Astrocyte (in vitro differentiated cells and primary cell): ENCODE results near the gene BICRAL. TPM values are rescaled to one million over a fixed set of nuclear protein-coding genes. Genes with fewer than 3 reads are reported as not detected.

Experiments
- DNase-seq: peaks from one replicate; pipeline ENCODE4 v3.0.0-alpha.2; 2010; ENCODE audit warnings: low read depth
- FAIRE-seq: peaks from 2 replicates; lab custom pipeline; 2011; peaks lifted over from hg19 to GRCh38; lab: Jason Lieb, UNC
- H2AFZ ChIP-seq: 2 replicates; pipeline ENCODE4 v1.6.0; 2012; ENCODE audit warnings: low read depth, low read length, inconsistent platforms
- H3K27ac ChIP-seq: 2 replicates; pipeline ENCODE4 v1.5.1; 2011; ENCODE audit warnings: low read depth, low read length, inconsistent platforms
- H3K27me3 ChIP-seq: 2 replicates; pipeline ENCODE4 v1.6.0; 2011; ENCODE audit warnings: low read length, inconsistent platforms; ENCODE audit not compliant: insufficient read depth
- H3K36me3 ChIP-seq: 2 replicates; pipeline ENCODE4 v1.5.1; 2011; ENCODE audit warnings: low read length, inconsistent platforms; ENCODE audit not compliant: insufficient read depth
- H3K4me1 ChIP-seq: 2 replicates; pipeline ENCODE4 v1.5.1; 2011; ENCODE audit warnings: low read length, inconsistent platforms; ENCODE audit not compliant: insufficient read depth
- H3K4me2 ChIP-seq: 2 replicates; pipeline ENCODE4 v1.6.0; 2012; ENCODE audit warnings: low read length, inconsistent platforms
- H3K4me3 ChIP-seq: 2 replicates; pipeline ENCODE4 v1.5.1; 2011; ENCODE audit warnings: low read depth, mild to moderate bottlenecking, low read length, inconsistent platforms; ENCODE audit not compliant: insufficient read depth
- H3K79me2 ChIP-seq: 2 replicates; pipeline ENCODE4 v1.6.0; 2012; ENCODE audit warnings: mild to moderate bottlenecking, low read length, inconsistent platforms; ENCODE audit not compliant: insufficient read depth
- H3K9ac ChIP-seq: 2 replicates; pipeline ENCODE4 v1.6.0; 2012; ENCODE audit warnings: mild to moderate bottlenecking, low read length, inconsistent platforms
- H3K9me3 ChIP-seq: 2 replicates; pipeline ENCODE4 v1.5.1; 2012; ENCODE audit warnings: low read depth, mild to moderate bottlenecking, low read length, inconsistent platforms; ENCODE audit not compliant: insufficient read depth
- H4K20me1 ChIP-seq: 2 replicates; pipeline ENCODE4 v1.6.0; 2012; ENCODE audit warnings: low read length, inconsistent platforms; ENCODE audit not compliant: insufficient read depth
- H3K27ac Mint-ChIP-seq: one replicate; pipeline ENCODE4 v1.8.0; 2021; ENCODE audit warnings: mild to moderate bottlenecking, mixed read lengths; ENCODE audit not compliant: unreplicated experiment
- H3K27me3 Mint-ChIP-seq: one replicate; pipeline ENCODE4 v1.8.0; 2021; ENCODE audit warnings: low read depth, mixed read lengths; ENCODE audit not compliant: unreplicated experiment
- H3K36me3 Mint-ChIP-seq: one replicate; pipeline ENCODE4 v1.8.0; 2021; ENCODE audit warnings: low read depth, mixed read lengths; ENCODE audit not compliant: unreplicated experiment
- H3K4me1 Mint-ChIP-seq: one replicate; pipeline ENCODE4 v1.8.0; 2021; ENCODE audit warnings: low read depth, mixed read lengths; ENCODE audit not compliant: unreplicated experiment
- H3K4me3 Mint-ChIP-seq: one replicate; pipeline ENCODE4 v1.8.0; 2021; ENCODE audit warnings: mild to moderate bottlenecking, moderate library complexity, mixed read lengths; ENCODE audit not compliant: unreplicated experiment
- H3K9me3 Mint-ChIP-seq: one replicate; pipeline ENCODE4 v1.8.0; 2021; ENCODE audit warnings: mild to moderate bottlenecking, mixed read lengths; ENCODE audit not compliant: unreplicated experiment
- CTCF ChIP-seq: IDR thresholded peaks from 2 replicates; pipeline ENCODE4 v1.5.1; 2011; ENCODE audit warnings: low read depth, mild to moderate bottlenecking, inconsistent platforms, low read length, moderate library complexity; ENCODE audit not compliant: insufficient read depth
- EZH2 ChIP-seq: IDR thresholded peaks from 2 replicates; pipeline ENCODE4 v1.6.1; 2012; ENCODE audit warnings: mild to moderate bottlenecking, low read length, inconsistent platforms; ENCODE audit not compliant: insufficient read depth
- total RNA-seq: library from RNA; stranded (reverse); gene quantifications from 2 replicates; pipeline ENCODE4 v1.2.1, GENCODE V29; 2021

BICRAL gene
- total RNA-seq, 1 donor from 2014 or later = 5.9 TPM

GRCh38 chr6:42818416-42818815 lies 36.6 kb downstream of the BICRAL start:
- H3K4me2 ChIP-seq = no peak overlapping the region
- FAIRE-seq = no peak
- no peaks in the 10 kb centered on the region for H3K27me3 ChIP-seq
- H2AFZ ChIP-seq = no peak overlapping the region
- H3K4me3 ChIP-seq = no peak overlapping the region
- H3K36me3 ChIP-seq = no peaks in the 10 kb centered on the region
- Mint-ChIP-seq H3K4me3 (no peak overlapping the region), H3K4me1 (no peaks in the 10 kb centered on the region), H3K9me3 (peaks cover 1% of the 10 kb centered on the region), H3K27me3 (no peaks in the 10 kb centered on the region), H3K27ac (no peak overlapping the region), H3K36me3 (no peaks in the 10 kb centered on the region)
- H3K4me1 ChIP-seq = no peaks in the 10 kb centered on the region
- no peaks in the 10 kb centered on the region for H3K9me3 ChIP-seq
- no peaks in the 10 kb centered on the region for H3K79me2 ChIP-seq
- no peaks in the 10 kb centered on the region for H4K20me1 ChIP-seq
- H3K27ac ChIP-seq = no peak overlapping the region
- DNase-seq = no peak
- no peak overlapping the region for H3K9ac ChIP-seq
- TF ChIP-seq EZH2 (no peak), CTCF (no peak)

- Histone ChIP-seq H3K9me3 (no peaks in the 10 kb centered on the region), H3K4me1 (no peaks in the 10 kb centered on the region), H3K27ac (no peak overlapping the region), H2AFZ (no peak overlapping the region), H3K36me3 (no peaks in the 10 kb centered on the region), H3K9ac (no peak overlapping the region), H3K4me2 (no peak overlapping the region), H3K27me3 (no peaks in the 10 kb centered on the region), H4K20me1 (no peaks in the 10 kb centered on the region), H3K4me3 (no peak overlapping the region), H3K79me2 (no peaks in the 10 kb centered on the region)
- Mint-ChIP-seq H3K36me3 (no peaks in the 10 kb centered on the region), H3K27ac (no peak overlapping the region), H3K4me1 (no peaks in the 10 kb centered on the region), H3K4me3 (no peak overlapping the region), H3K9me3 (peaks cover 1% of the 10 kb centered on the region), H3K27me3 (no peaks in the 10 kb centered on the region)
- no peak for DNase-seq
- TF ChIP-seq EZH2 (no peak), CTCF (no peak)
- FAIRE-seq = no peak
These were observed 37.0 kb downstream of the BICRAL start for GRCh38 chr6:42818878-42819277.

GRCh38 chr6:42819803-42820511 lies 38.1 kb downstream of the BICRAL start:
- no peak for FAIRE-seq
- H3K27ac Mint-ChIP-seq = no peak overlapping the region
- H3K9ac ChIP-seq = no peak overlapping the region

More at GRCh38 chr6:42819803-42820511, 38.1 kb downstream of the BICRAL start:
- no peaks in the 10 kb centered on the region for H3K36me3 Mint-ChIP-seq
- Histone ChIP-seq H3K4me1 (no peaks in the 10 kb centered on the region), H2AFZ (no peak overlapping the region), H3K79me2 (no peaks in the 10 kb centered on the region), H3K27ac (no peak overlapping the region), H4K20me1 (no peaks in the 10 kb centered on the region), H3K36me3 (no peaks in the 10 kb centered on the region), H3K4me3 (no peak overlapping the region), H3K9me3 (no peaks in the 10 kb centered on the region), H3K4me2 (no peak overlapping the region), H3K27me3 (no peaks in the 10 kb centered on the region)
- no peaks in the 10 kb centered on the region for H3K4me1 Mint-ChIP-seq
- H3K9me3 Mint-ChIP-seq = peaks cover 1% of the 10 kb centered on the region
- H3K27me3 Mint-ChIP-seq = no peaks in the 10 kb centered on the region
- TF ChIP-seq CTCF (no peak), EZH2 (no peak)
- no peak overlapping the region for H3K4me3 Mint-ChIP-seq
- DNase-seq = no peak
